Glutamatergic neuron (in vitro differentiated cells): ENCODE results near the gene SMTNL1. TPM values are rescaled to one million over a fixed set of nuclear protein-coding genes. Genes with fewer than 3 reads are reported as not detected.

ENCODE experiments used
- DNase-seq: peaks from one replicate; pipeline ENCODE4 v3.0.0; 2022
- H3K27ac Mint-ChIP-seq: one replicate; pipeline ENCODE4 v1.8.0; 2020; ENCODE audit warnings: mild to moderate bottlenecking, mixed read lengths, inconsistent platforms; ENCODE audit not compliant: unreplicated experiment
- H3K27me3 Mint-ChIP-seq: one replicate; pipeline ENCODE4 v1.8.0; 2020; ENCODE audit warnings: mild to moderate bottlenecking, moderate library complexity, mixed read lengths, inconsistent platforms; ENCODE audit not compliant: unreplicated experiment
- H3K36me3 Mint-ChIP-seq: one replicate; pipeline ENCODE4 v1.8.0; 2020; ENCODE audit warnings: mild to moderate bottlenecking, mixed read lengths, inconsistent platforms; ENCODE audit not compliant: unreplicated experiment
- H3K4me1 Mint-ChIP-seq: one replicate; pipeline ENCODE4 v1.8.0; 2020; ENCODE audit warnings: mild to moderate bottlenecking, low read depth, mixed read lengths, inconsistent platforms; ENCODE audit not compliant: unreplicated experiment
- H3K4me3 Mint-ChIP-seq: one replicate; pipeline ENCODE4 v1.8.0; 2020; ENCODE audit warnings: mild to moderate bottlenecking, mixed read lengths, inconsistent platforms; ENCODE audit not compliant: unreplicated experiment
- H3K9me3 Mint-ChIP-seq: one replicate; pipeline ENCODE4 v1.8.0; 2020; ENCODE audit warnings: mild to moderate bottlenecking, moderate library complexity, mixed read lengths, inconsistent platforms; ENCODE audit not compliant: unreplicated experiment
- total RNA-seq: library from RNA; stranded (reverse); fragmentation: NEBNext Ultra II Directional; extraction: Animal tissue kit (Norgen Biotek cat#: 25700); gene quantifications from one replicate; pipeline ENCODE4 v1.2.1, GENCODE V29; 2021; ENCODE audit not compliant: unreplicated experiment
- TF ChIP-seq, protein P1 (sequence below): fragments of 200-600 bp; sonication (generic); IDR thresholded peaks from one replicate; pipeline ENCODE4 v1.5.0; 2021; ENCODE audit not compliant: partially characterized antibody, unreplicated experiment

The SMTNL1 gene
- total RNA-seq, 1 donor from 2014 or later, result not detected

DNA sequence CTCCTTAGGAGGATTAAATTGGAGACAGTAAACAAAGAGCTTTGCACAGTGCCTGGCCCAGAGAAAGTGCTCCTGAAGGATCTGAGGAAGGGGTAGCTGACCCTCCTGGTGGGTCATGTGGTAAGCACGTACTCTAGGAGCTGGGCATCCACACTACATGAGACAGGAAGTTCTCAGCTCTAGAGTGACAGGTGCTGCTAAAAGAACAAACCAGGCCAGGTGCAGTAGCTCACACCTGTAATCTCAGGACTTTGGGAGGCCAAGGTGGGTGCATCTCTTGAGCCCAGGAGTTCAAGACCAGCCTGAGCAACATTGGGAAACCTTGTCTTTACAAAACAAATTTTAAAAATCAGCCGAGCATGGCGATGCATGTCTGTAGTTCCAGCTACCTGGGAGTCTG, 35.0 kb upstream of the SMTNL1 start:
- no peak overlapping the region for H3K4me3 Mint-ChIP-seq
- H3K4me1 Mint-ChIP-seq, result peaks cover 22% of the 10 kb centered on the region
- no peak overlapping the region for H3K27ac Mint-ChIP-seq
- peaks cover 10% of the 10 kb centered on the region for H3K9me3 Mint-ChIP-seq
- H3K36me3 Mint-ChIP-seq, result no peaks in the 10 kb centered on the region
- DNase-seq, result no peak
- TF ChIP-seq, protein P1, sequence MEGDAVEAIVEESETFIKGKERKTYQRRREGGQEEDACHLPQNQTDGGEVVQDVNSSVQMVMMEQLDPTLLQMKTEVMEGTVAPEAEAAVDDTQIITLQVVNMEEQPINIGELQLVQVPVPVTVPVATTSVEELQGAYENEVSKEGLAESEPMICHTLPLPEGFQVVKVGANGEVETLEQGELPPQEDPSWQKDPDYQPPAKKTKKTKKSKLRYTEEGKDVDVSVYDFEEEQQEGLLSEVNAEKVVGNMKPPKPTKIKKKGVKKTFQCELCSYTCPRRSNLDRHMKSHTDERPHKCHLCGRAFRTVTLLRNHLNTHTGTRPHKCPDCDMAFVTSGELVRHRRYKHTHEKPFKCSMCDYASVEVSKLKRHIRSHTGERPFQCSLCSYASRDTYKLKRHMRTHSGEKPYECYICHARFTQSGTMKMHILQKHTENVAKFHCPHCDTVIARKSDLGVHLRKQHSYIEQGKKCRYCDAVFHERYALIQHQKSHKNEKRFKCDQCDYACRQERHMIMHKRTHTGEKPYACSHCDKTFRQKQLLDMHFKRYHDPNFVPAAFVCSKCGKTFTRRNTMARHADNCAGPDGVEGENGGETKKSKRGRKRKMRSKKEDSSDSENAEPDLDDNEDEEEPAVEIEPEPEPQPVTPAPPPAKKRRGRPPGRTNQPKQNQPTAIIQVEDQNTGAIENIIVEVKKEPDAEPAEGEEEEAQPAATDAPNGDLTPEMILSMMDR, result no peak
- peaks cover 6% of the 10 kb centered on the region for H3K27me3 Mint-ChIP-seq

DNA sequence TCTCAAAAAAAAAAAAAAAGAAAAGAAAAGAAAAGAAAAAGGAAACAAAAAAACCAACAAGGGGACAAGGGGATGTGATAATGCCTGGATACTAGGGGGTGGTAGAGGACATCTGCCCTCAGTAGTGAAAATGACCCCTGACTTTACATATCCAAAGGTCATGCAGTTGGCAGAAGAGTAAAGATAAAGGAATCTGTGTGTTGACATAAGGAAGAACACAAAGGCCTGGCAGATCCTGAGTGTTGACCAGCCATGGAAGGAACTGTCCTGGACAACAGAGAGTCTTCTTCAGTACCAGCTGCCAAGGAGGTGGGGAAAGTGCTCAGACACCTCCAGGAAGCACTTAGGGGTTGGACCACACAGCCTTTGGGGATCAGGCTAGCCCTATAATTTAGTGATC, 34.5 kb upstream of the SMTNL1 start:
- H3K27me3 Mint-ChIP-seq, result peaks cover 4% of the 10 kb centered on the region
- H3K4me3 Mint-ChIP-seq, result no peak overlapping the region
- DNase-seq, result no peak
- H3K4me1 Mint-ChIP-seq, result peaks cover 17% of the 10 kb centered on the region
- peaks cover 9% of the 10 kb centered on the region for H3K9me3 Mint-ChIP-seq
- H3K36me3 Mint-ChIP-seq, result no peaks in the 10 kb centered on the region
- no peak overlapping the region for H3K27ac Mint-ChIP-seq
- TF ChIP-seq, protein P1, result no peak

DNA sequence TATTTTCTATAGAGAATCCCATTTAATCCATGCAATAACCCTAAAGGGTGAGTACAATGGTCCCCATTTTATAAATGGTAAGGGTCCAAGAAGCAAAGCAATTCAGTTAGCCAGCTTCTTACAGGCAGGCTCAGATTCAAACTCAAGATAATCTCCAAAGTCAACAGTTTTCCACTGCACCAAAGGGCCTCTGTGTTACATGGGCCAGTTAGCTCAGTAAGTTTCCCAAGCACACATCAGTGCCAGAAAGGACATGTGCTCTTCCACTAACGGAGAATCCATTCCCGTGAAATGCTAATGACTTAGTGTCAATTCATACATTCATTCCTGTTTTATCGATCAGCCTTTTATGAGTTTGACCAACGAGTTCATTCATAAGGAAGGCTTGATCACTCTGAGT, 32.9 kb upstream of the SMTNL1 start:
- Mint-ChIP-seq H3K27me3 (peaks cover 4% of the 10 kb centered on the region), H3K36me3 (no peaks in the 10 kb centered on the region)

DNA sequence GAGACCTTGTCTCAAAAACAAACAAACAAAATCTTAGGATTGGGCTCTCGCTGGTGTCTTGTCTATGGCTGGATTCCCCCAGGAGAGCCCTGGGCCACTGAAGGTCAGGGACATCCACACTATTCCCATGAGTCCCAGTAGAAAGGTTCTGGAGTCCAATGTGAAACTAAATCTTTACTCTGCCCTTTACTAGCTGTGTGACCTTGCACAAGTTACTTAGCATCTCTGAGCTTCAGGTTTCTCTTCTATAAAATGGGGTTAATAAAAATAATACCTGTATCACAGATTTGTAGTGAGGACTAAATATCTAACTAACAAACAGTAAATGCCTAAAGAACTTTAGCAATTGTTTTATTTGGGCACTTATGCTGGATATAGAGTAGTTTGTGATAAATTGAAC, 30.9 kb upstream of the SMTNL1 start:
- Mint-ChIP-seq H3K9me3 (peaks cover 4% of the 10 kb centered on the region), H3K4me3 (no peak overlapping the region), H3K27me3 (peaks cover 4% of the 10 kb centered on the region), H3K4me1 (no peaks in the 10 kb centered on the region), H3K27ac (no peak overlapping the region), H3K36me3 (no peaks in the 10 kb centered on the region)
- TF ChIP-seq, protein P1, result no peak
- no peak for DNase-seq

More for the DNA sequence above, 32.9 kb upstream of the SMTNL1 start:
- no peak for DNase-seq
- Mint-ChIP-seq H3K27ac (no peak overlapping the region), H3K9me3 (peaks cover 6% of the 10 kb centered on the region), H3K4me3 (no peak overlapping the region), H3K4me1 (peaks cover 13% of the 10 kb centered on the region)
- TF ChIP-seq, protein P1, result no peak

DNA sequence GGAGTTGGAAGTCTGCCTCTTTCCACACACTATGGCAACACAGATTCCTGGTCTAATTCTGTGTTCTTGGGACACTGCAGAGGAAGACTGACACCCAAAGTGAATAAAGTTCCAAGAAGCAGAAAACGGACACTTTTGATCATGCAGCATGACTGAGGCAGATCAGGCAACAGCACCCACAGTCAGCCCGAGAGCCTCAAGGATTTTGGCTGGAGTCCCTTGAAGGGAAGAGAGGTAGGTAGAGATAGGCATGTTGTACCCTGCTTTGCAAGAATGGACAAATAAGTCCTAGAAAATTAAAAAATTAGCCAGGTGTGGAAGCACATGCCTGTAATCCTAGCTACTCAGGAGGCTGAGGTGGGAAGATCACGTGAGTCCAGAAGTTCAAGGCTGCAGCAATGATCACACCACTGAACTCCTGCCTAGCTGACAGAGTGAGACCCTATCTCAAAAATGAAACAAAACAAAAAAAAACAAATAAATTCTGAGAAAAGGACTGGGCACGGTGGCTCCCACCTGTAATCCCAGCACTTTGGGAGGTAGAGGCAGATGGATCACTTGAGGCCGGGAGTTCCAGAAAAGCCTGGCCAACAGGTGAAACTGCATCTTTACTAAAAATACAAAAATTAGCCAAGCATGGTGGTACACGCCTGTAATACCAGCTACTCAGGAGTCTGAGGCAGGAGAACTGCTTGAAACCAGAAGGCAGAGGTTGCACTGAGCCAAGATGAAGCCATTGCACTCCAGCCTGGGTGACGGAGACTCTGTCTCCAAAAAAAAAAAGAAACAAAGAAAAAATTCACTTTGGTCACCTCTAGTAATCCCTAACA, 28.8 kb upstream of the SMTNL1 start:
- no peak for DNase-seq
- no peaks in the 10 kb centered on the region for H3K4me1 Mint-ChIP-seq
- peaks cover 7% of the 10 kb centered on the region for H3K27me3 Mint-ChIP-seq
- no peaks in the 10 kb centered on the region for H3K36me3 Mint-ChIP-seq
- no peak overlapping the region for H3K27ac Mint-ChIP-seq
- no peaks in the 10 kb centered on the region for H3K9me3 Mint-ChIP-seq
- TF ChIP-seq, protein P1, result no peak
- no peak overlapping the region for H3K4me3 Mint-ChIP-seq
